HG03575 (cell line): ENCODE measurements around the gene TULP3.

Experiments
- ATAC-seq: cut with Tn5 transposase; IDR thresholded peaks from one replicate; pipeline ENCODE4 v1.9.1; 2021; ENCODE audit not compliant: unreplicated experiment, insufficient number of reproducible peaks, low FRiP score; ENCODE audit errors: extremely low read depth

The TULP3 gene

DNA sequence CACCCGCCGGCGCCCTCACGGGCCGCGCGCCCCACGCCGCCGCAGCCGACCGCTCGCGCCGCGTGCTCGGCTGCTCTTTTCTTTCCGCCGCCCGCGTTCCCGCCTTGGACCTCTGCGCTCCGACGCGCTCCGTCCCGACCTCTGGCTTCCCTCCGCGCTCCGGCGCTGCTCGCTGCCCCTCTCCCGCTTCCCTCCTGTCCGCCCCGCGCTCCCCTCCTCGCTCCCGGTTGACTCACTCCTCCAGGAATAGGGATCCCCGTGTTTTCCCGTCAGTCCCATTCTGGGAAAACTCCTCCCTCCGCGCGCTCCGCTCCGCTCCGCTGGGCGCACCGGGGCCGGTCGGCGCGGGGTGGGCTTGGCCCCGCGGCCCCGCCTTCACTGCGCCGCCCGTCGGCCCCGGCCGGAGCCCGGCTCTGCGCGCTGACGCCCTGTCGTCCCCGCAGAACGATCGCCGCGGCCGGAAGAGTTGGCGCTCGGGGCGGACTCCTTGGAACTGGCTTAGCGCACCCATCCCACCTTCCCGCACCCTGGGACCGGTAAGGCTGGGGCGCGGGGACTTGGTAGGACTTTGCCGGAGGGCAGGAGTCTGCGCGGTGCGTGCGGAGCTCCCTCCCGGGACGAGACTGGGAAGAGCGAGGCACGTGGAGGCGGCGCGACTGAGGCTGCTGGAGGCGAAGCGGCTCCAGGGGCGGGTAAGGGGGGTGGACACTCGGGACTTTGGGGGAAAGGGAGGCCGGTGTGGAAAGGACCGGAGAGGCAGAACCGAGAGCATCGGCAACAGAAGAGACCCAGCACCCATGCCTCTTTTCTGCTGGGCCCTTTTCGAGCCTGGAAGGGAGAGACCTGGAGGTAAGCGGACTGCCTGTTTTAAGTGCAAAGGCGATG lies 69.1 kb downstream of the TULP3 start:
- ATAC-seq: no peak

DNA sequence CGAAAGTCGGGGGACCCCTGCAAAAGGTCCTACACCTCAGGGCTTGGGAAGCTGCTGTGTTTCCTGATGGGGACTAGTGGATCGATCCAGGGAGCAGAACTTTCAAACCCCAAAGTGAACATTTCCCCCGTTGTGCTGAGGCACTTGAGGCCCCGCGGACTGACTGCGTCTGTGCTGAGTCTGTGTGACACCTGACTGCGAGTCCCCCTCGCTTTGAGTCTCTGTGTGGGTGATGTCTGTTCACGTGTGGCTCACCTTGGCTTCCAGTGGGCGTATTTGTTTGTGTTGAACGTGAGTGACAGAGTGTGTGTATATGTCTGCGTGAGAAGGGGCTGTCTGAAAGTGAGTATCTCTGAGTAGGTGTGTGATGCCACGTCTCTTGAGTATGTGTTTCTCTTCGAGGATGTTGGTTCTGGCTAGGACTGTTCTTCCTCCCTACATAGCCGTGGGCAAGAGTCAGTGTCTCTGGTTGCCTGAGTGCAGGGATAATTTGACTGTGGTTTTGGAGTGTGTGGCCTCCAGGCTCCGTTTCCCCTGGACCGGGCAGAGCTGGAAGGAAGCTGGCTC lies 69.8 kb downstream of the TULP3 start:
- ATAC-seq: no peak

DNA sequence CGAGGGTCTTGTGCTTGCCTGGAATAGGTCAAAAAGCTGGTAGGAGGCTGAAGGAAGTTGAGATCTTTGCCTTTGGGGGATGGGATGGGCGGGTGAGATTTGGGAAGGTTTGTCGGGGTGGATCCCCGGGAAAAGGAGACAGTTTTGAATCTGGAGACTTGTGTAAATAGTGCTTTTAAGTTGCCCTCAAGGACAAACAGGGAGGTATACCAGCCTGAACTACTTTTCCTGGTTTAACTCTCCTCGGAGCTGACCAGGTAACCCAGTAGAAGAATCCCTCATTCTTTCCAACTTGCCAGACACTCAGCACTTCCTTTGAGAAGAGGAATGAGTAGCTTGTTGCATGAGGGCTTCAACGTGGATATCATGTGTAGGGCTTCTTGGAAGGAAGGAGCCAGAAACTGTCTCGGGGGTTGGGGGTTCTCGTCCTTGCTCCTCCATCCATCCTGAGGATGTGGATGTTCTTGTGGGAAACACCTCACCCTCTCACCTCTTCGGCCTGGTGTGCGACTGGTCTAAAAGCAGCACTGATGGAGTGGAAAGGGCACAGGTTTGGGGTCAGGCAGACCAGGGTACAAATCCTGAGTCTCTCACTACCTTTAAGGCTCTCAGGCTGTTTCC lies 70.4 kb downstream of the TULP3 start:
- ATAC-seq: no peak

DNA sequence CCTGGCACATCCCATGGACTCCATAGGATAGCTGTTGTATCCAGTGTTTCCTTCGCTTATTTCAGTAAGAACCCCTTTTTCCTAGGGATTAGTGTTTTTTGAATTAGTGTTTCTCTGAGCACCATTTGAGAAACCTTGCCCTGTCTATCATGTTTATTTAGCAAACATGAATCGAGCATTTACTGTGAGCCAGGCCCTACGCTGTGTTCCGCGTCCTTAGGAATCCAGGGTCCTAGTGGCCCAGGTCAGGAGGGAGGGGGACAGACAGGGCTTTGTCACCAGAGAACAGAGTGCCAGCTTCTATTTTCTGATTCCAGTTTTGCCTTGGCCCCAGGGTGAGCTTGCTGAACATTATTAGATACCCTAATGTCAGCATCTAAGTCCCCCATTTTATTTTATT lies 71.0 kb downstream of the TULP3 start:
- ATAC-seq: no peak

DNA sequence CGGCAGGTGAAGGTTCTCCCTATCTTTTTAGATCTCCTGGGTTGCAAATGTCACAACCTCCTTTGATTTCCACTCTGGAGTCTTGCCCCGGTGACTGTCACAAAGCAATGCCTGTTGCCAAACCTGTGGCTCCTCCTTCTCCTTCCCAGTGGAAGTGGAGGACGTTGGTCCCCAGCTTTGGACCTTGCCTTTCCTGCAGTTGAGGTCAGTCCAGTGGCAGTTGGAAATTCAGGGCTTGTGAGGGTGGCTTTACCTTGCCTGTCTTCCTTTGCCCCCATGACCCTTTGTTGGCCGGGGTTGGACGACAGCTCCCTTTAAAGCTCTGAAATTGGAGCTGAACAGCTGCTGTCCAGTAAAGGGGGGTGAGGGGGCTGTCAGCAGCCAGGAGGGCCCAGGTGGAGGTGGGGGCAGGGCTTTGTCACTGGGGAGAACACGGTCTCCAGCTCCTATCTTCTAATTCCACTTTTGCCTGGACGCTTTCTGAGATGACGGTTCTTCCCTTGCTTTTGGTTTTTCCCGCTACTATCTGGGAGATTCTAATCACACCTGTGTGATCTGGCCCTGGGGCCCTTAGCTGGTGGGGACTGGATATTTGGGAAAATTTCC lies 72.6 kb downstream of the TULP3 start:
- no peak for ATAC-seq

DNA sequence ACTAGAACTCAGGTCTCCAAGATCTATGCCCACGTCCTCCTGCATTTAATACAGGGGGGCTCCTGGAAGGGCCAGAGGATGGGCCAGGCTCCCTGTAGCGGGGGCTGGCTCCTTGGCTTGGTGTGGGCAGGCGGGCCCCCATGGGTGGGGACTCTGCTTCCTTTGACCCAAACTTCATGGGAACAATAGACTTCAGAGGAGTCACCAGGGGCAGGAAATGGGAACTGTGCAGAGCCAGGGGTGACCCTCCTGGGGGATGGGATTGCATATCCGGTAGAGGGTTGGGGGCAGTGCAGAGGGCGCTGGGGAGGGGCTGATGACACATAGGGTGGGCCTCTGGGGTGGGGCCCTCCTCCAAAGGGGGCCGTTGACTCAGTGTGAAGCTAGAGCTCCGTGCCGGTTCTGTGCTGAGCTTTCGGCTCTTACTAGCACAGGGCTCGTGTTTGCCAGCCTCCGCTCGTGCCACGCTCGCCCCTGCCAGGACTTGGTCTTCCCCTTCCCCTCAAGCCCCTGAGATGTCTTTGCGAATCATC lies 73.1 kb downstream of the TULP3 start:
- ATAC-seq: no peak

DNA sequence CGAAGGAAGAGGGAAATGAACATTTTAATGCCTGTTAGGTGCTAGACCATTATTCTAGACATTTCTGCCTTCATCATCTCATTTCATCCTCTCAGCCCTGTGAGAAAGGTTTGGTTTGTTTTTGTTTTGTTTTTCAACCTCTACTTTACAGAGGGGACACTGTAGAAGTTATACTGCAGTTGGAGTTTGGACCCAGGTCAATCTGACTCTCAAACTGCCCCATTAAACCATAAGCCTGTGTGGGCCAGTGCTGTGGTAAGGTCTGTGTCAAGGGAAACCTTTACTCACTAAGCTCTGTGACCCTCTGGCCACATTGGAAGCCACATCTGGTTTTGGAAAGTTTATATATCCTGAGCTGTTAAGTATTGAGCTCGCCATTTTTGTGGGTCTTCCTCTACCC lies 77.0 kb downstream of the TULP3 start:
- ATAC-seq: no peak

DNA sequence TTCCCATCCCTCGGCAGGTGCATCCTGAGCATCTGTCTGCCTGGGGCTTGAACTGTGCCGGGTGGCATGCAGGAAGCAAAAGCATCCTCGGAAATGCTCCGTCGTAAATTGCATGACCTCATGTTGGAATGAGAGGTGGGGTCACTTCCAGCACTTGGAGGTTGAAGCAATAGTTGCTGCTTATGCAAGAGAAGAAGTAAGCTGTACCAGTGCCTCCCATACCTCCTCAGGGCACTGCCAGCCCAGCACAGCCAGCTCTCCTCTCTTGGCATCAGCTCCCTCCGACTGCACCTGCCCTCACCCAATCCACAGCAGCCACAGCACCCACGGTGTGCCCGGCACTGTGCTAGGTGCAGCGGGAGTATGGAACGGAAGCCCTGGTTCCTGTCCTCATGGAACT lies 80.1 kb downstream of the TULP3 start:
- no peak for ATAC-seq

DNA sequence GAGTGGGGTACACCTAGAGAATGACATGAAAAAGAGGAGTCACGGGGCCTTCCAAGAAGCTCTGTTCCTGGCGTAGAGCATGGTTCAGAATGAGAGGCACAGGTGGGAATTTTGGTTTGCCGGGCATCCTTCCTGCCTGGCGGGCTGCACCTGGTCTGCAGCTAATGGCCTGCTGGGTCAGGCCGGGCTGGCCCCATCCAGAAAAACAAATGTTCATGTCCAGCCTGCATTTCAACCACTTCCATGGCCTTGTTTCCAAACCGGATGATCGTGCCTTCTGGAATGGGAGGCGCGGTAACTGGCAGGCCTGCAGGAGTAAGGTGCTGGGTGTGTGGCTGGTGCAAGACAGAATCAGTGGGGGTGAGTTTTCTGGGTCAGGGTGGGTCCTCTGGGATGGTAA lies 82.9 kb downstream of the TULP3 start:
- ATAC-seq: no peak

DNA sequence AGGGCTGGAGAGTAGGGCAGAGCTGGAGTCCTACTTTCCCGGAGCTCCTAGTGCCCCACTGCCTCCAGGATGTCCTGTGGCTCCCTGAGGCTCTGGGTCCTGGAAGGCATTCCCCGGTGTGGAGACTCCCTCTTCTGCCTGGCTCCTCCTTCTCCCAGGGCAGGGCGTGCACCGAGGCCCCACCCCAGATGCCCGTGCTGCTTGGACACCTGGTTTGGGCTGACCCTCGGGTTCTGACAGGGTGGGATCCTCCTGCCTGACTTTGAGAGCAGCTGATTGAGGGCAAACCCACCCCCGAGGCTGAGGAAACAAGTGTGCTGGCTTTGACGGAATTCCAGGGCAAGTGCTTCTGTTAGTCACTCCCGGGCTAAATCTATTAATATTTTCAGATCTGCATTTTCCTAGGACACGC lies 83.9 kb downstream of the TULP3 start:
- ATAC-seq: no peak

DNA sequence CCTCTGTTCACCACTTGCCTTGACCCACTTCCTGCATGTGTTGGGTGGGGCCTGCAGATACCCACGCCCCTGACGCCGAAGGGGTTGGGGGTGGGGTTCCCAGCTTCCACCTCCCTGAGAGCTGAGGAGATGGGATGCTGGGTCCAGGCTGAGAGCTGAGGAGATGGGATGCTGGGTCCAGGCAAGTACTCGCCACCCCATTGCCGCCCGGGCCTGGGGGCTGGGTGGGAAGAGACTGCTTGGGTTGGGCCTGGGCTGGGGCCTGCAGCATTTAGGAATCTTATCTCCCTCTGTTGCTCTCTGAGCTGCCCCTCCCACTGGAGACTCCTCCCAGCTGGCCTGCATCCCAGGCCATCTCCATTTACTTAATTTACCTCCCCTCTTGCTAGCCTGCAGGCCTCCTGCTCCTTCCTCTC lies 85.9 kb downstream of the TULP3 start:
- ATAC-seq: no peak

DNA sequence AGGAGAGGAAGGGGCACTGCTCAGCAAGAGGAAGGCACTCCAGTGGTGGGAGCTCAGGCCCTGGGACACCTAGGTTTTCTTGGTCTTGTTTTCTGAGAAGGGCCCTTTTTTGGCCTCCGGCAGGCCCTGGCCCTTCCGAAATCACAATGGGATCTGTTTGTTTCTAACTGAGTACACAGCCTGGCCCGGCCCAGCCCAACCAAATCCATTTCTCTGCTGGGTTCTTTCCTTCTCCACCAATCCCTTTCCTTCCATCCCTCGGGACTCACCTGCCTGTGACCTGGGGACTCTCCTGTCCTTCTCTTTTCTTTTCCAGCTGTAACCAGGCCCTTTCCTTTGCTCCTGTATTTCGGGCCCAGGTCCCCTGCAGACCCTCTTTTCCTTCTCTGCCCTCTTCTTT lies 87.1 kb downstream of the TULP3 start:
- no peak for ATAC-seq

DNA sequence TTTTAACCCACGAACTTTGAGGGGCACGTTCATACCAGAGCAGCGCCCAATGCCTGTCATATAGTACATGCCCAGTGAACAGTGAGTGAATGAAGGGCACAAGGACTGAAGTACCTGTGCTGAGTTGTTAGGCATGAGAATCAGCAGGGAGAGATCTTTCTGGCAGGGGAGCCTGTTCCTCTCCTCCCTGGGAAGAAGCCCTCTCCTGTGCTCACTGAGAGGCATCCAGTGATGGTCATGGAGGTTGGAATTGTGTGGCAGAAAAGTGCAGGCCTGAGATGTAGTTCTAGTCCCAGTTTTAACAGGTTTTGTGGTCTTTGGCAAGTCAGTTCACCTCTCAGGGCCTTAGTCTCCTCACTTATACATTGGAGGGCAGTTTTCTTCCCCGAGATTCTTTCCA lies 89.1 kb downstream of the TULP3 start:
- no peak for ATAC-seq

DNA sequence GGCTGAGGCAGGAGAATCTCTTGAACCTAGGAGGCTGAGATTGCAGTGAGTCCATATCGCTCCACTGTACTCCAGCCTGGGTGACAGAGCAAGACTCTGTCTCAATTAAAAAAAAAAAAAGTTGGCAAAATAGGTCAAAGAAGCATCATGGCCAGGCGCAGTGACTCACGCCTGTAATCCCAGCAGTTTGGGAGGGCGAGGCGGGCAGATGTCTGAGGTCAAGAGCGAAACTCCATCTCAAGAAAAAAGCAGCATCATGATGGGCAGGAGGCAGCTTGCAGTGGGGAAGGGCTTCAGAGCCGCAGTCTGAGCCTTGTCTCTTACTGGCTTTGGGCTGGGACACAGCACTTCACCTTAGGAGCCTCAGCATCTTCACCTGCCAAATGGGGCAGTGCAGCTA lies 89.9 kb downstream of the TULP3 start:
- ATAC-seq: no peak

DNA sequence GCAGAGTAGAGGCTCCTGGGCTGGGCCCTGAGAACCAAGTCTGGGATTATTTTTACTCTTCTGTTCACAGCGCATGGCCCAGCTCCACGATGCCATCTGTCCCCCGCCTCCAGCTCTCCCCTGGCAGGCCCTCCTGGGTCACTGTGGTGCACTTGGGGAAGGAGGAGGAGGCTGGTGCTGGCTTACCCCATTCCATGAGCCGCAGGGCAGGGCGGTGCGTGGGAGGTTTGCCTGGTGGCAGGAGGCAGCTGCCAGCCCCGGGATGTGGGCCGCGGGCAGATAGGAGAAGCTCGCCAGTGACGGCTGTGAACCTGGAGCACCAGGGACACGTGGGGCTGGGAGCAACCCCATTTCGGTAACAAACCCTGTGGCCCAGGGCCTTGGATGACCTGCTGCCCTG lies 91.7 kb downstream of the TULP3 start:
- no peak for ATAC-seq

DNA sequence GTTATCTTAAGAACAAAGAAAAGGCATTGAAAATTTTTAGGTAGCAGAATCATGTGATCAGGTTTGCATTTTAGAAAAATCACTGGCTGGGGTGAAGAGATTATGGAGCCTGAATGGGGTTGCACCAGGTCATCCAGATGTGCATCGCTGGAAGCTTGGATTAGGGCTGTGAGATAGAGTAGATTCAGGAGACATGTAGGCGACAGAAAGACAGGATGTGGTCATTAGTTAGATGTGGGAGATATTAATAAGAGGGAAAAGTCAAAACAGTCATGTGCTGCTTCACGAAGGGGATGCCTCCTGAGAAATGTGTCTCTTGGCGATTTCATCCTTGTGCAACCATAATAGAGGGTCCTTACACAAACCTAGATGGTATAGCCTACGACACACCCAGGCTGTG lies 93.6 kb downstream of the TULP3 start:
- no peak for ATAC-seq

DNA sequence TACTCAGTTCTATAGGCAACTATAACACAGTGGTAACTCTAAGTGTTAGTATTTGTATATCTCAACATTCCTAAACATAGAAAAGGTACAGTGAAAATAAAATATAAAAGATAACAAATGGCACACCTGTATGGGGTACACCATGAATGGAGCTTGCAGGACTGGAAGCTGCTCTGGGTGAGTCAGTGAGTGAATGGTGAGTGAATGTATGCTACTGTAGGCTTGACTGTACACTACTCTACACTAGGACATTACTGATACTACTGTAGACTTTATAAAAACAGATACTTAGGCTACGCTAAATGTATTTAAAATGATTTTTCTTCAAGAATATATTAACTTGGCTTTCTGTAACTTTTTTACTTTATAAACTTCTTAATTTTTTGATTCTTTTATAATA lies 94.0 kb downstream of the TULP3 start:
- no peak for ATAC-seq

DNA sequence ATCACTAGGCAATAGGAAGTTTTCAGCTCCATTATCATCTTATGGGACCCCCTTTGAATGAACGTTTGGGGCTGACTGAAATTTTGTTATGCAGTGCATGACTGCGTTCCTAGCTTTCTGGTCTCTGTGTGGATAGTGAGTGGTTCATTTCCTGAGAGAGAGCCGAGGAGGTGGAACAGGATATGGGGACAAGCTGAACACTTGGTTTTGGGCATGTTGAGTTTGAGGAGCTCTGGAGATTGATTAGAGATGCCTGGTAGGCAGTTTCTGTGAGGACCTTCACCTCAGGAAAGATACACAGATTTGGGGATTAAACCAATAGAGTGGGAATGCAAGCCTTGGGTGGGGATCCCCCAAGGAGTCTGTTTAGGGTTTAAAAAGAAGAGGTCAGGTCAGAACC lies 96.2 kb downstream of the TULP3 start:
- ATAC-seq: no peak

DNA sequence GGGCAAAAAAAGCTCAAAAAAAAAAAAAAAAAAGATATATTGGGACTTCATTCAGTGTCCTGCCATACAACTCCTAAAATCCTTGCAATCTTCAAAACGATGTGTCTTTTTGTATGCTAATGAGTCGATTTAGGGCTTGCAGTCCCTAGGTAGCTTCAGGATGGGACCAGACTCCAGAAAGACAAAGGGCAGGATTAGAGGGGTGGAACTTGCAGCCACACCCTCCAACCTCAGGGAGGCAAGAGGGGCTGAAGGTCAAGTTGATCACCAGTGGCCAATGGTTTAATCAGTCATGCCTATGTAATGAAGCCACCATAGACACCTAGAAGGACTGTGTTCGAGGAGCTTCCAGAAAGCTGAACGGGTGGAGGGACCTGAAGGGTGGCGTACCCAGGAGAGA lies 97.8 kb downstream of the TULP3 start:
- ATAC-seq: no peak
